ENCODE data around the gene CTSL.

Gene CTSL

DNA sequence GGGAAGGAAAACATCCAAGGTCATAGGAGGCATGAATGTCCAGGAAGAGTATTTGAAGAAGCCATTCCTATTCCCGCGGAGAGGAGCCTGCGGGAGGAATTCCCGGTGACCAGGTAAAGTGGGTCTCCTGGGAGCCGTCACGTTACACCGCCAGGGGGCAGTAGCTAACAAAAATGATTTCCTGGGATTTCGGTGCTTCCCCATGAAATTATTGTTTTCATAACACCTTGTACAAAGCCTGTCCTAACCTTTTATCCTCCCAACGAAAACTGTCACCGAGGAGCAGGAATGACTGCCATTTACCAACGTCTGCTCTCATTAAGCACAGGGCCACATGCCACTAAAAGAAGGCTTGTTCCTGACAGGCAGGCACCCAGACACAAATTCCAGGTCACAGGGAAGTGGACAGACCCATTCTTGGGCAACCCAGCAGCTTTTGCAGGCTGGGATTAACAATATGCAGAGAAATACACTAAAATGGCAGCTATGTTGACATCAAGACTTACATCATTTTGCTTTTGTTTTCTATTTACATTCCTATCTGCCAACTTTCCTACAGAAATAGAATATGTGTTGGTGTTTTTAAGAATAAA is 41.2 kb upstream of the CTSL start:
- no CpG with 5 or more reads among the region's 11 CpGs for WGBS (ENCODE audit: insufficient coverage, insufficient read length)
- Histone ChIP-seq H3K27me3 (ENCODE audit: control insufficient read depth, insufficient read depth, low read length) (no peaks in the 10 kb centered on the region), H3K27ac (ENCODE audit: low read length) (no peak overlapping the region), H3K4me3 (ENCODE audit: low read length) (no peak overlapping the region), H3K36me3 (ENCODE audit: control insufficient read depth, insufficient read depth, low read length) (peaks cover 22% of the 10 kb centered on the region), H3K9me3 (ENCODE audit: control insufficient read depth, insufficient read depth, low read length) (no peaks in the 10 kb centered on the region), H3K4me1 (ENCODE audit: control insufficient read depth, insufficient read depth, low read length) (no peaks in the 10 kb centered on the region)
- DNase-seq (ENCODE audit: low read depth, low spot score): peak; percentile 16

DNA sequence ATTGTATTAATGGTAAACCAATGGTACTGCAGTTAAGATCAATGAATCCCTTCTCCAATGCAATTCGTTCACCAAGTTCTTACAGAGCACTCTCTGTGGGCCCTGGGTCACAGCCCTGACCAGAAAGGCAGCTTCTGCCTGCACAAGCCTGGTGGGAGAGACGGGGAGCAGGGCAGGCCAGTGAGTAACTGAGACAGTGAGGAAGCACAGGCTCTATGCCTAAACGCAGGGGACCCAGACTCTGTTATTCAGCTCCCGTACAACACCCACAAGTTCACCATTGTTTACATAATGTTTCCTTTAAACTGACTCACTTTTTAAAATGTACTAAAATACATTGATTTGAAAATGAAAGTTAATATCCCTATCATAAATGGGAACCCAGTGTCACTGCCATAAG is 40.5 kb upstream of the CTSL start:
- WGBS (ENCODE audit: insufficient coverage, insufficient read length): no CpG with 5 or more reads among the region's 4 CpGs
- Histone ChIP-seq H3K4me3 (ENCODE audit: low read length) (no peak overlapping the region), H3K27ac (ENCODE audit: low read length) (no peak overlapping the region), H3K36me3 (ENCODE audit: control insufficient read depth, insufficient read depth, low read length) (peaks cover 22% of the 10 kb centered on the region), H3K4me1 (ENCODE audit: control insufficient read depth, insufficient read depth, low read length) (no peaks in the 10 kb centered on the region), H3K27me3 (ENCODE audit: control insufficient read depth, insufficient read depth, low read length) (no peaks in the 10 kb centered on the region), H3K9me3 (ENCODE audit: control insufficient read depth, insufficient read depth, low read length) (no peaks in the 10 kb centered on the region)
- no peak for DNase-seq (ENCODE audit: low read depth, low spot score)

DNA sequence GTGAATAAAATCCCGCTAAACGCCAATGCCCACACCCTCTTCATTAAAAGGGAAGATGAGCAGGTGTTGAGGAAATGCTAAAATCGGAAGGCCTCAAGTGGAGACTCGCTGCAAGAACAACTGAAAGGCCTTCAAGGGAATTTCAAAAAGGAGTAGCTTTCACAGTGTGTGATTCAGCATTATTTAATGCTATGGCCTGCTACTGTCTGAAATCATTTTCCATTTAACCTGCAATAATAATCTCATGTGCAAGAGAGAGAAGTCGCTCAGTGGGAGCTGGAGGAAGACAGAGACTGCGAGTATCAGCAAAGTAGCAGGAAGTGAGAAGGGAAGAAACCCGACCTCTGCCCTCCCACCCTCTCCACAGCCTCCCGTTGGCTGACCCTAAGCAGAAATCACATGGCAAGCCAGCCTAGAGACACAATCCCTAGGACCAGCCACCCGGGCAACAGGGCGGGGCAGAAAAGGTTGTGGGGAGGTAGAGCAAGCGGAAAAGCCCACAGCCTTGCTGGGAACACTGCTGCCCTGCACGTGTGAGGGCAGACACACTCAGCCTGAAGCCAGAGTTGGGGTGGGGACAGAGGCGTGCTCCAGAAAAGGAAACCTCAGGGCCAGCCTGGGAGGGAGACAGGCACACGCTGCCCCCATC is 39.9 kb upstream of the CTSL start:
- Histone ChIP-seq H3K27ac (ENCODE audit: low read length) (no peak overlapping the region), H3K36me3 (ENCODE audit: control insufficient read depth, insufficient read depth, low read length) (peaks cover 22% of the 10 kb centered on the region), H3K9me3 (ENCODE audit: control insufficient read depth, insufficient read depth, low read length) (no peaks in the 10 kb centered on the region), H3K4me3 (ENCODE audit: low read length) (no peak overlapping the region), H3K27me3 (ENCODE audit: control insufficient read depth, insufficient read depth, low read length) (no peaks in the 10 kb centered on the region), H3K4me1 (ENCODE audit: control insufficient read depth, insufficient read depth, low read length) (no peaks in the 10 kb centered on the region)
- DNase-seq (ENCODE audit: low read depth, low spot score): no peak
- no CpG with 5 or more reads among the region's 14 CpGs for WGBS (ENCODE audit: insufficient coverage, insufficient read length)

DNA sequence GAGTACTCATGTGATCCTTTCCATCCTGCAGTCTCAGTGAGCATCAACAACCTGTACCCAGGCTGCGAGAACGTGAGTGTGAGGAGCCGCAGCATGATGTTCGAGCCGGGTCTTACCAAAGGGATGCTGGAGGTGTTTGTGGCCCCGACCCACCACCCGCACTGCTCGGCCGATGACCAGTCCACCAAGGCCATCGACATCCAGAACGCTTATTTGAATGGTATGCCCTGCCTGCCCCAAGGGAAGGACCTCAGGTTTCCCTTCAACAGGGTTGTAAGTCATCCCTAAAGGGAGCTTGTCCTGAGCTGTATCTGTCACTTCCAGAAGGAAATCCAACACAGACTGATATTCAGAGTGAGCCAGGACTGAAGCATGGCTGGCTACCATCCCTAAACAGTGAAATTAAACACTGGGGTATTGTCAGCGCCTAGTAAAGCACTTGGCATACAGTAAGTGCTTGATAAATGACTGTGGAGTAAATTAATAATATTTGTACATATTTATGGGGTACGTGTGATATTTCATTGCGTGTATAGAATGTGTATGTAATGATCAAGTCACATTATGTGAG is 39.3 kb upstream of the CTSL start:
- H3K4me3 ChIP-seq (ENCODE audit: low read length): no peak overlapping the region
- H3K27ac ChIP-seq (ENCODE audit: low read length): no peak overlapping the region

DNA sequence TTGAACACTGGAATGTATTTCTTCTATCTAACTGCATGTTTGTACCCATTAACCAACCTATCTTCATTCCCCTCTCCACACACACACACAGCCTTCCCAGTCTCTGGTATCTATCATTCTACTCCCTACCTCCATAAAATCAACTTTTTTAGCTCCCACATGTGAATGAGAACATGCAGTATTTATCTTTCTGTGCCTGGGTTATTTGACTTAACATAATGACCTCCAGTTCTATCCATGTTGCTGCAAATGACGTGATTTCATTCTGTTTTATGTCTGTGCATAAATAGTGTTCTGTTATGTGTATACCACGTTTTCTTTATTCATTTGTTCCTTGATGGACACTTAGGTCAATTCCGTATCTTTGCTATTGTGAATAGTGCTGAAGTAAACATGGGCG is 38.7 kb upstream of the CTSL start:
- Histone ChIP-seq H3K27ac (ENCODE audit: low read length) (no peak overlapping the region), H3K4me1 (ENCODE audit: control insufficient read depth, insufficient read depth, low read length) (no peaks in the 10 kb centered on the region), H3K36me3 (ENCODE audit: control insufficient read depth, insufficient read depth, low read length) (peaks cover 12% of the 10 kb centered on the region), H3K27me3 (ENCODE audit: control insufficient read depth, insufficient read depth, low read length) (no peaks in the 10 kb centered on the region), H3K9me3 (ENCODE audit: control insufficient read depth, insufficient read depth, low read length) (no peaks in the 10 kb centered on the region), H3K4me3 (ENCODE audit: low read length) (no peak overlapping the region)
- WGBS (ENCODE audit: insufficient coverage, insufficient read length): no CpG with 5 or more reads among the region's 4 CpGs
- no peak for DNase-seq (ENCODE audit: low read depth, low spot score)

More for the DNA sequence above, 39.3 kb upstream of the CTSL start:
- WGBS (ENCODE audit: insufficient coverage, insufficient read length): 94% methylated on average over 2 of the region's 14 CpGs
- DNase-seq (ENCODE audit: low read depth, low spot score): no peak
- H3K27me3 ChIP-seq (ENCODE audit: control insufficient read depth, insufficient read depth, low read length): no peaks in the 10 kb centered on the region
- H3K4me1 ChIP-seq (ENCODE audit: control insufficient read depth, insufficient read depth, low read length): no peaks in the 10 kb centered on the region
- peaks cover 18% of the 10 kb centered on the region for H3K36me3 ChIP-seq (ENCODE audit: control insufficient read depth, insufficient read depth, low read length)
- no peaks in the 10 kb centered on the region for H3K9me3 ChIP-seq (ENCODE audit: control insufficient read depth, insufficient read depth, low read length)

DNA sequence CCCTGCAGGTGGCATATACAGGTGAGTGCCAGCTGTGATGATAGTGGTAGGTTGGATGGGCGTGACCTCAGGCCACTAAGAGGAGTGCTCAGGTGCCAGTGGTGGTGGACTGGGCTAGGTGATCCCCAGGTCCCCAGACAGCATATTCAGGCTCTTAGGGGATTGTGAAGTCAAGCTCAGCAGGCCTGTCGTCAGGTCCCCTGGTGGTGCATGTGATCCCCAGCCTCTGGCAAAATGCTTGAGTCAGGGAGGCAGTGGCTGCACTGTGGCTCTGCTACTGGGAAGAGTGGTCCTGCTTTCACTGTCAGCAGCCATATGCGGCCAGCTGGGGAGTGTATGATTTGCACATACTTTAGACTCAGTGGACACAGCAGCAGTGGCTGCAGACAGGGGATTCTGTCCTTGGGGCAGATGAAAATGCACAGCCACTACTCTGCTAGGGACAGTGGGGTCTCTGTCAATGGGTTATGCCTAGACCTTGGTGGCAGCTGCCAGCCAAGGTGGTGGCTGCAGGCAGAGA is 31.6 kb upstream of the CTSL start:
- WGBS (ENCODE audit: insufficient coverage, insufficient read length): no CpG with 5 or more reads among the region's 3 CpGs
- Histone ChIP-seq H3K4me1 (ENCODE audit: control insufficient read depth, insufficient read depth, low read length) (no peaks in the 10 kb centered on the region), H3K27me3 (ENCODE audit: control insufficient read depth, insufficient read depth, low read length) (no peaks in the 10 kb centered on the region), H3K4me3 (ENCODE audit: low read length) (no peak overlapping the region), H3K9me3 (ENCODE audit: control insufficient read depth, insufficient read depth, low read length) (no peaks in the 10 kb centered on the region), H3K27ac (ENCODE audit: low read length) (no peak overlapping the region), H3K36me3 (ENCODE audit: control insufficient read depth, insufficient read depth, low read length) (peaks cover 13% of the 10 kb centered on the region; the same call in 1 of the 2 replicates)
- no peak for DNase-seq (ENCODE audit: low read depth, low spot score)

DNA sequence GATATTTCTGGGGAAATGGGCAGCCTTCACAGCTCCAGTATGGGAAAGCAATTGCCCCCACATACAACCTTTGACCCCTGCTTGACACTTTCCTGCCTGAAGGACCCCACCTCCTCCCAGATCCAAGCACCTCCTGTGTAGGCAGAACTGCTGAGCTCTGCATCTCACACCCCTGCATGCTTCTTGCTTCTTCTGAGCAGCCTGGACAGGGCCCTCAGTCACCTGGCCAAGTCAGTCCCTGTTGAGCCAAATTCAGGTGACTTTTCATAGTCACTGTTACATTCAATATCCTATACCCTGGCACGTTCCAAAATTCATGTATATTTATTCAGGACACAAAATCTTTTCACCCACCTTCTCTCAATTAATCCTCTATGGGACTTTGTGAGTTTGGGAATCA is 30.4 kb upstream of the CTSL start:
- Histone ChIP-seq H3K36me3 (ENCODE audit: control insufficient read depth, insufficient read depth, low read length) (peaks cover 13% of the 10 kb centered on the region; the same call in 1 of the 2 replicates), H3K27me3 (ENCODE audit: control insufficient read depth, insufficient read depth, low read length) (no peaks in the 10 kb centered on the region), H3K4me1 (ENCODE audit: control insufficient read depth, insufficient read depth, low read length) (no peaks in the 10 kb centered on the region), H3K4me3 (ENCODE audit: low read length) (no peak overlapping the region), H3K9me3 (ENCODE audit: control insufficient read depth, insufficient read depth, low read length) (no peaks in the 10 kb centered on the region), H3K27ac (ENCODE audit: low read length) (no peak overlapping the region)
- DNase-seq (ENCODE audit: low read depth, low spot score): no peak
- WGBS (ENCODE audit: insufficient coverage, insufficient read length): 100% methylated on average over 1 of the region's 1 CpG

DNA sequence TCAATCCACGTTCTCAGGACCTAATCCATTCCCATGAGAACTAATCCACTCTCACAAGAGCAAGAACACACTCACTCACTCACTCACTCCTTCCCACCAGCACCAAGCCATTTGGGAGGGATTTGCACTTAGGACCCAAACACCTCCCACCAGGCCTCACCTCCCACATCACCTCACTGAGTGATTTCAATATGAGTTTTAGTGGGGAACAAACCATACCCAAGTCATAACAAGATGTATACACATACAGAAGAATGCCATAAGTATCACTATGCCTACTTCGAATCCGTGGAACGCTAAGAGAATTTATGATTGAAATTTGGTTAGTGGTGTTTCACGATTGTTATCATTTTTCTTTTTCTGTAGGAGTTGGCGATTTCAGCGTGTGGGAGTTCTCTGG is 29.3 kb upstream of the CTSL start:
- Histone ChIP-seq H3K36me3 (ENCODE audit: control insufficient read depth, insufficient read depth, low read length) (peaks cover 13% of the 10 kb centered on the region; the same call in 1 of the 2 replicates), H3K4me3 (ENCODE audit: low read length) (no peak overlapping the region), H3K4me1 (ENCODE audit: control insufficient read depth, insufficient read depth, low read length) (no peaks in the 10 kb centered on the region; the same call in 1 of the 2 replicates), H3K27me3 (ENCODE audit: control insufficient read depth, insufficient read depth, low read length) (no peaks in the 10 kb centered on the region), H3K9me3 (ENCODE audit: control insufficient read depth, insufficient read depth, low read length) (no peaks in the 10 kb centered on the region), H3K27ac (ENCODE audit: low read length) (no peak overlapping the region)
- 100% methylated on average over 1 of the region's 7 CpGs for WGBS (ENCODE audit: insufficient coverage, insufficient read length)
- no peak for DNase-seq (ENCODE audit: low read depth, low spot score)

DNA sequence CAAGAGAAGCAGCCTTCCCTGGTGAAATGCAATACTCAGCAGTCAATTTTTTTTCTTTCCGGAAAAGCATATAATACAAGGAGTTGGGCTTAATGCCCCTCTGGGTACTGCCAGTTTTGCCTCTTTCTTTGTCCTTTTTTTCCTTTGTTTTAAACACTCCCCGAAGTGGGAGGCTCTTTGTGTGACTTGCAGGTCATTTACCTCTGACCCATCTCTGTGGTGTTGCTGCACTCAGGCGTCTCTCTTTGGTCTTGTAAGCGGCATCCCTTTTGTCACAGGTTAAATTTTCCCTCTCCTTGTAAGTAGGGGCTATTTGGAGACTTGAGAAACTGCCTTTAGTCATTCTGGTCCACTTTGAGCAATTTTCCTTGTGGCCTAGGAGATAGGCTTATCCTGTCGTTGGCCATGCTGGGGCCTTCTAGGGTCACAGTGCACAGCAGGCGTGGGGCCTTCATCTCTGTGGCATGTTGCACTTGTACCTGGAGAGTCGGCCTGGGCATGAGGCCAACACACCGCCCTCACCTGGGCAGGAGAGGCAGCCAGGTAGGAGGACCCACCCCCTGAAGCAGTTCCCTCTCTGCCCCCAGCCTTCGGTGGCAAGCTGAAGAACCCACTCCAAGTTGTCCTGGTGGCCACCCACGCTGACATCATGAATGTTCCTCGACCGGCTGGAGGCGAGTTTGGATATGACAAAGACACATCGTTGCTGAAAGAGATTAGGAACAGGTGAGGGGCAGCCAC is 27.7 kb upstream of the CTSL start:
- no peaks in the 10 kb centered on the region for H3K9me3 ChIP-seq (ENCODE audit: control insufficient read depth, insufficient read depth, low read length)
- WGBS (ENCODE audit: insufficient coverage, insufficient read length): no CpG with 5 or more reads among the region's 14 CpGs
- H3K36me3 ChIP-seq (ENCODE audit: control insufficient read depth, insufficient read depth, low read length): peaks cover 21% of the 10 kb centered on the region
- H3K4me1 ChIP-seq (ENCODE audit: control insufficient read depth, insufficient read depth, low read length): no peaks in the 10 kb centered on the region; the same call in 1 of the 2 replicates
- no peak overlapping the region for H3K4me3 ChIP-seq (ENCODE audit: low read length)
- H3K27ac ChIP-seq (ENCODE audit: low read length): no peak overlapping the region
- H3K27me3 ChIP-seq (ENCODE audit: control insufficient read depth, insufficient read depth, low read length): no peaks in the 10 kb centered on the region
- DNase-seq (ENCODE audit: low read depth, low spot score): no peak

DNA sequence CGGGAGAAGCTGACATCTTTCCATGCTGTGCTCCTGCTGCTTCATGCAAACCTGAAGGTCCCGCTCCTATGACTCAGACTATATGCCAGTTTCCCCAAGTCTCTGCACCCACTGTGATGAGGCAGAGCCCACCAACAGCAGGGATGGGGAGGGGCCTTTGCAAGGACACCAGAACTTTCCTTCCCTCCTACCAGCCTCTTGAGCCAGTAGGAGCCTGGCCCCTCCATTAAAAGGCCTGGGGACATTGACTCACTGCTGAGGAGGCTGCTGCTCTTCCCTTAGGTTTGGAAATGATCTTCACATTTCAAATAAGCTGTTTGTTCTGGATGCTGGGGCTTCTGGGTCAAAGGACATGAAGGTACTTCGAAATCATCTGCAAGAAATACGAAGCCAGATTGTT is 26.1 kb upstream of the CTSL start:
- WGBS (ENCODE audit: insufficient coverage, insufficient read length): no CpG with 5 or more reads among the region's 4 CpGs
- Histone ChIP-seq H3K4me3 (ENCODE audit: low read length) (no peak overlapping the region), H3K27ac (ENCODE audit: low read length) (no peak overlapping the region), H3K4me1 (ENCODE audit: control insufficient read depth, insufficient read depth, low read length) (no peaks in the 10 kb centered on the region; the same call in 1 of the 2 replicates), H3K27me3 (ENCODE audit: control insufficient read depth, insufficient read depth, low read length) (no peaks in the 10 kb centered on the region), H3K36me3 (ENCODE audit: control insufficient read depth, insufficient read depth, low read length) (peaks cover 22% of the 10 kb centered on the region), H3K9me3 (ENCODE audit: control insufficient read depth, insufficient read depth, low read length) (no peaks in the 10 kb centered on the region)
- DNase-seq (ENCODE audit: low read depth, low spot score): no peak
